NOMO-1 treated with DMSO at 0.1 percent for 48 hours (cell line): ENCODE measurements around the gene HES4.
"Not testable (repeated sequence)": the region's sequence is repeated elsewhere in the genome, so short reads cannot be mapped to it uniquely, and the experiment has no call there.

ENCODE experiments used
- DNase-seq: peaks from one replicate; lab custom pipeline; 2025; ENCODE audit not compliant: unreplicated experiment; lab: John Stamatoyannopoulos, UW

HES4 gene

GRCh38 chr1:1033731-1034438 is 34.0 kb upstream of the HES4 start:
- no peak for DNase-seq

GRCh38 chr1:1033009-1033587 is 33.2 kb upstream of the HES4 start:
- DNase-seq: peak; percentile 76

- no peak for DNase-seq
These were observed 32.5 kb upstream of the HES4 start for GRCh38 chr1:1032424-1032823.

GRCh38 chr1:1031659-1032235 is 31.9 kb upstream of the HES4 start:
- DNase-seq: no peak

- DNase-seq: not testable (repeated sequence)
These were observed 31.2 kb upstream of the HES4 start for GRCh38 chr1:1030867-1031658.

GRCh38 chr1:1027791-1028190 is 27.9 kb upstream of the HES4 start:
- no peak for DNase-seq

- DNase-seq: no peak
These were observed 26.9 kb upstream of the HES4 start for GRCh38 chr1:1026599-1027413.

GRCh38 chr1:1025730-1026129 is 25.8 kb upstream of the HES4 start:
- no peak for DNase-seq

GRCh38 chr1:1024771-1025699 is 25.1 kb upstream of the HES4 start:
- DNase-seq: no peak

- DNase-seq: no peak
These were observed 24.4 kb upstream of the HES4 start for GRCh38 chr1:1024149-1024770.

- no peak for DNase-seq
These were observed 23.8 kb upstream of the HES4 start for GRCh38 chr1:1023700-1024099.

GRCh38 chr1:1022302-1023009 is 22.6 kb upstream of the HES4 start:
- DNase-seq: no peak

GRCh38 chr1:1021920-1022259 is 22.0 kb upstream of the HES4 start:
- DNase-seq: no peak

GRCh38 chr1:1021010-1021919 is 21.4 kb upstream of the HES4 start:
- DNase-seq: no peak

GRCh38 chr1:1020415-1021009 is 20.6 kb upstream of the HES4 start:
- no peak for DNase-seq

GRCh38 chr1:1020000-1020404 is 20.1 kb upstream of the HES4 start, which contains the start of gene AGRN:
Gene AGRN (plus strand): TSS chr1:1020120. CDS start chr1:1020173, 53 bp downstream.
- no peak for DNase-seq
